B cell (primary cell): ENCODE results near the gene AGBL4. TPM values are rescaled to one million over a fixed set of nuclear protein-coding genes. Genes with fewer than 3 reads are reported as not detected.

Experiments used
- ATAC-seq: fragments of 200-7000 bp; cut with Tn5 transposase; one replicate; pipeline ENCODE4 v1.10.0; 2021; ENCODE audit warnings: low read depth, mild to moderate bottlenecking, moderate number of reproducible peaks, moderate library complexity
- CTCF ChIA-PET: fragments of 350-600 bp; sonication (Branson Sonifier 250); formaldehyde crosslinking; loops from one replicate; lab custom pipeline; 2021; ENCODE audit warnings: antibody characterized with exemption, inconsistent platforms; lab: Charles Lee
- POLR2A ChIA-PET: fragments of 350-600 bp; sonication (Branson Sonifier 250); formaldehyde crosslinking; loops from one replicate; lab custom pipeline; 2021; ENCODE audit warnings: antibody characterized with exemption; lab: Charles Lee
- DNase-seq: peaks from one replicate; pipeline ENCODE4 v3.0.0; 2013
- H2AFZ ChIP-seq: 2 replicates; pipeline ENCODE4 v1.6.1; 2012; ENCODE audit warnings: mild to moderate bottlenecking, low read depth, low read length; ENCODE audit not compliant: insufficient read depth, poor library complexity, severe bottlenecking
- H3K27ac ChIP-seq, 2 donors: 1 replicate in 1 of 2; 2 replicates in 1 of 2; pipeline ENCODE4 v1.5.1; 2012 to 2013; ENCODE audit warnings: low read length in 2 of 2, mild to moderate bottlenecking in 2 of 2, moderate library complexity in 1 of 2
- H3K27me3 ChIP-seq, 4 experiments: fragments of 200-600 bp in 1 of 4; sonication (generic) in 1 of 4; replicated peaks in 1 of 4; 1 replicate in 2 of 4; 2 replicates in 2 of 4; pipeline versions ENCODE4 v1.6.1 to v1.7.0; 2013 to 2016; ENCODE audit warnings: low read length in 3 of 4, mild to moderate bottlenecking in 2 of 4, mixed read lengths in 1 of 4, moderate library complexity in 1 of 4; ENCODE audit not compliant: insufficient read depth in 4 of 4, control insufficient read depth in 3 of 4; ENCODE audit errors: control extremely low read depth in 1 of 4
- H3K36me3 ChIP-seq, 2 experiments: replicated peaks in 1 of 2; 1 replicate in 1 of 2; 2 replicates in 1 of 2; pipeline versions ENCODE4 v1.6.1 to v1.7.1; 2013; ENCODE audit warnings: low read length in 1 of 2; ENCODE audit not compliant: insufficient read depth in 2 of 2, control insufficient read depth in 1 of 2; ENCODE audit errors: control extremely low read depth in 1 of 2, extremely low read depth in 1 of 2
- H3K4me1 ChIP-seq, 2 donors: fragments of 200-600 bp in 1 of 2; sonication (generic) in 1 of 2; 1 replicate in 1 of 2; 2 replicates in 1 of 2; pipeline versions ENCODE4 v1.5.1 to v1.6.1; 2013 to 2017; ENCODE audit warnings: low read length in 2 of 2; ENCODE audit not compliant: control insufficient read depth in 2 of 2, insufficient read depth in 2 of 2
- H3K4me2 ChIP-seq: replicated peaks from 2 replicates; pipeline ENCODE3; 2012; ENCODE audit warnings: mild to moderate bottlenecking, low read depth, low read length; ENCODE audit not compliant: poor library complexity, severe bottlenecking
- H3K4me3 ChIP-seq, 5 experiments: fragments of 200-600 bp in 1 of 5; sonication (generic) in 1 of 5; 1 replicate in 3 of 5; 2 replicates in 2 of 5; pipeline versions ENCODE4 v1.5.1 to v1.7.0; 2011 to 2016; ENCODE audit warnings: low read length in 4 of 5, mild to moderate bottlenecking in 4 of 5, low read depth in 2 of 5, control low read depth in 1 of 5, moderate library complexity in 1 of 5; ENCODE audit not compliant: insufficient read depth in 1 of 5; ENCODE audit errors: control extremely low read depth in 1 of 5, extremely low read depth in 1 of 5
- H3K79me2 ChIP-seq: fragments of 200-600 bp; sonication (generic); one replicate; pipeline ENCODE4 v1.6.0; 2016; ENCODE audit warnings: low read length; ENCODE audit not compliant: control insufficient read depth, insufficient read depth
- H3K9ac ChIP-seq: fragments of 200-600 bp; sonication (generic); 2 replicates; pipeline ENCODE4 v1.6.1; 2017; ENCODE audit warnings: mild to moderate bottlenecking, low read length, moderate library complexity
- H3K9me3 ChIP-seq, 3 donors: one replicate each; pipeline versions ENCODE4 v1.6.1 to v1.7.1; 2013; ENCODE audit warnings: low read length in 2 of 3; ENCODE audit not compliant: control insufficient read depth in 2 of 3, insufficient read depth in 1 of 3; ENCODE audit errors: control extremely low read depth in 1 of 3
- H4K20me1 ChIP-seq: 2 replicates; pipeline ENCODE4 v1.6.0; 2012; ENCODE audit warnings: mild to moderate bottlenecking, low read length; ENCODE audit not compliant: insufficient read depth, control insufficient read depth, poor library complexity, severe bottlenecking
- H3K27ac Mint-ChIP-seq: one replicate; pipeline ENCODE4 v1.8.0; 2021; ENCODE audit warnings: mixed read lengths
- H3K27me3 Mint-ChIP-seq: one replicate; pipeline ENCODE4 v1.8.0; 2021; ENCODE audit warnings: mixed read lengths
- H3K4me1 Mint-ChIP-seq: one replicate; pipeline ENCODE4 v1.8.0; 2021; ENCODE audit warnings: mixed read lengths
- H3K4me3 Mint-ChIP-seq: one replicate; pipeline ENCODE4 v1.8.0; 2021; ENCODE audit warnings: mixed read lengths
- H3K9me3 Mint-ChIP-seq: one replicate; pipeline ENCODE4 v1.8.0; 2022; ENCODE audit warnings: mixed read lengths; ENCODE audit not compliant: insufficient read depth
- CTCF ChIP-seq: fragments of 200-600 bp; IDR thresholded peaks from one replicate; pipeline ENCODE4 v1.8.0; 2022; ENCODE audit warnings: antibody characterized with exemption, mild to moderate bottlenecking
- EZH2 ChIP-seq: IDR thresholded peaks from 2 replicates; pipeline ENCODE4 v1.6.1; 2012; ENCODE audit warnings: borderline replicate concordance, low read depth, mild to moderate bottlenecking, moderate library complexity, low read length; ENCODE audit not compliant: insufficient read depth, poor library complexity, severe bottlenecking
- WGBS: methylation state at CpG from one replicate; pipeline ENCODE4 v1.1.5; 2013; ENCODE audit warnings: missing lambda C conversion rate; ENCODE audit not compliant: insufficient coverage; 5-methylcytosine and 5-hydroxymethylcytosine counted together
- intact Hi-C: fragments of 100-400 bp; cut with micrococcal nuclease; formaldehyde crosslinking; loops from one replicate; pipeline ENCODE4 v1.10.0; 2022
- polyA plus RNA-seq: library from polyadenylated mRNA; depleted of rRNA; stranded (reverse); fragments of >200 nt; gene quantifications from 2 replicates; pipeline ENCODE4 v1.2.3, GENCODE V29; 2012
- total RNA-seq, 2 donors: library from RNA; stranded (reverse); fragments of 120-200 nt in 1 of 2; gene quantifications; 1 replicate in 1 of 2; 2 replicates in 1 of 2; pipeline versions ENCODE4 v1.2.3 to v1.2.4, GENCODE V29; 2013 to 2022

Gene AGBL4
- total and polyA plus RNA-seq, 2 donors (not counting 1 experiment from before 2014, with no cell fraction given), result 0.07 to 0.12 TPM

GRCh38 chr1:48676376-48676775, 1347.4 kb downstream of the AGBL4 start:
- Histone ChIP-seq H3K27ac (no peak overlapping the region), H2AFZ (no peak overlapping the region), H3K79me2 (no peaks in the 10 kb centered on the region), H3K9ac (no peak overlapping the region), H3K4me3 (no peak overlapping the region), H3K4me1 (peaks cover 0 to 8% of the 10 kb centered on the region in 2 donors), H3K36me3 (no peaks in the 10 kb centered on the region), H4K20me1 (no peaks in the 10 kb centered on the region), H3K27me3 (peaks cover 0 to 2% (median 0%) of the 10 kb centered on the region in 4 experiments), H3K9me3 (no peaks in the 10 kb centered on the region), H3K4me2 (no peak overlapping the region)
- ATAC-seq, result no peak
- H3K9me3 Mint-ChIP-seq, result no peaks in the 10 kb centered on the region
- DNase-seq, result no peak
- no peak overlapping the region for H3K27ac Mint-ChIP-seq
- intact Hi-C loops, result loop anchor here (2.0 to 10.0 kb wide), 2 partner anchors 74 to 1668 kb away; no protein-coding TSS in a partner anchor
- peaks cover 7% of the 10 kb centered on the region for H3K4me1 Mint-ChIP-seq
- POLR2A ChIA-PET, result no interaction called here
- CTCF ChIA-PET, result interaction anchor here (1.3 to 8.9 kb wide), 11 partner anchors 13 to 279 kb away, joined by 3 to 228 read pairs (median 7); no protein-coding TSS in a partner anchor
- TF ChIP-seq EZH2 (no peak), CTCF (no peak)
- 67% methylated on average over 2 of the region's 7 CpGs for WGBS
- H3K27me3 Mint-ChIP-seq, result peaks cover 23% of the 10 kb centered on the region
- H3K4me3 Mint-ChIP-seq, result no peak overlapping the region

GRCh38 chr1:48675251-48675650, 1348.5 kb downstream of the AGBL4 start:
- Histone ChIP-seq H3K9me3 (no peaks in the 10 kb centered on the region), H4K20me1 (no peaks in the 10 kb centered on the region), H3K4me2 (no peak overlapping the region), H2AFZ (no peak overlapping the region), H3K4me1 (peaks cover 0 to 8% of the 10 kb centered on the region in 2 donors), H3K27me3 (peaks cover 0 to 2% (median 0%) of the 10 kb centered on the region in 4 experiments), H3K27ac (no peak overlapping the region), H3K9ac (no peak overlapping the region), H3K79me2 (no peaks in the 10 kb centered on the region), H3K4me3 (no peak overlapping the region), H3K36me3 (no peaks in the 10 kb centered on the region)
- DNase-seq (no peak), ATAC-seq (no peak)
- ChIA-PET CTCF (interaction anchor here (1.3 to 8.9 kb wide), 4 partner anchors 20 to 280 kb away, joined by 3 to 228 read pairs (median 3); no protein-coding TSS in a partner anchor), POLR2A (no interaction called here)
- H3K4me1 Mint-ChIP-seq, result peaks cover 7% of the 10 kb centered on the region
- peaks cover 23% of the 10 kb centered on the region for H3K27me3 Mint-ChIP-seq
- TF ChIP-seq CTCF (no peak), EZH2 (no peak)
- intact Hi-C loops, result loop anchor here (10.0 kb wide), 1 partner anchor 1670 kb away; no protein-coding TSS in a partner anchor
- WGBS, result no CpG with 5 or more reads among the region's 3 CpGs
- H3K4me3 Mint-ChIP-seq, result no peak overlapping the region
- no peaks in the 10 kb centered on the region for H3K9me3 Mint-ChIP-seq
- no peak overlapping the region for H3K27ac Mint-ChIP-seq
